Measurements from ENCODE around the gene LMOD3.

LMOD3 gene

GRCh38 chr3:69090021-69090420, 32.4 kb downstream of the LMOD3 start:
- no peak for DNase-seq

GRCh38 chr3:69088063-69088462, 34.3 kb downstream of the LMOD3 start:
- no peak for DNase-seq

- no peak for DNase-seq
These were observed 35.2 kb downstream of the LMOD3 start for GRCh38 chr3:69087030-69087791.

- DNase-seq = peak; percentile 92
These were observed 36.3 kb downstream of the LMOD3 start for GRCh38 chr3:69085833-69086722.

GRCh38 chr3:69085168-69085832, 37.1 kb downstream of the LMOD3 start:
- peak; percentile 45 for DNase-seq

GRCh38 chr3:69084326-69085167, 37.8 kb downstream of the LMOD3 start, which contains the start of gene ARL6IP5:
TSS of gene ARL6IP5 (plus strand) at chr3:69084937. CDS start at chr3:69085048, 111 bp downstream.
- peak; percentile 93 for DNase-seq

- DNase-seq = peak; percentile 65
These were observed 39.6 kb downstream of the LMOD3 start for GRCh38 chr3:69082805-69083204.

- no peak for DNase-seq
These were observed 40.0 kb downstream of the LMOD3 start for GRCh38 chr3:69082361-69082760.

- DNase-seq = peak; percentile 24
These were observed 40.7 kb downstream of the LMOD3 start for GRCh38 chr3:69081583-69082262.

- DNase-seq = peak; percentile 97
These were observed 42.0 kb downstream of the LMOD3 start, which contains the start of gene UBA3 for GRCh38 chr3:69080233-69080920. TSS of gene UBA3 (minus strand) at chr3:69080365. CDS start at chr3:69080353, 12 bp downstream.

GRCh38 chr3:69079269-69080159, 42.9 kb downstream of the LMOD3 start:
- DNase-seq = peak; percentile 21

GRCh38 chr3:69072928-69073327, 49.5 kb downstream of the LMOD3 start:
- no peak for DNase-seq

GRCh38 chr3:69066121-69066520, 56.3 kb downstream of the LMOD3 start:
- no peak for DNase-seq

- peak; percentile 39 for DNase-seq
These were observed 57.0 kb downstream of the LMOD3 start for GRCh38 chr3:69065318-69065964.

- no peak for DNase-seq
These were observed 58.8 kb downstream of the LMOD3 start for GRCh38 chr3:69063636-69064035.

- no peak for DNase-seq
These were observed 62.7 kb downstream of the LMOD3 start for GRCh38 chr3:69059688-69060087.

- no peak for DNase-seq
These were observed 63.5 kb downstream of the LMOD3 start for GRCh38 chr3:69058947-69059224.

GRCh38 chr3:69058180-69058946, 64.0 kb downstream of the LMOD3 start:
- peak; percentile 19 for DNase-seq
